ENCODE measurements around the gene MTFP1.
"Not testable (repeated sequence)": the region's sequence is repeated elsewhere in the genome, so short reads cannot be mapped to it uniquely, and the experiment has no call there.

The MTFP1 gene, protein sequence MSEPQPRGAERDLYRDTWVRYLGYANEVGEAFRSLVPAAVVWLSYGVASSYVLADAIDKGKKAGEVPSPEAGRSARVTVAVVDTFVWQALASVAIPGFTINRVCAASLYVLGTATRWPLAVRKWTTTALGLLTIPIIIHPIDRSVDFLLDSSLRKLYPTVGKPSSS

DNA sequence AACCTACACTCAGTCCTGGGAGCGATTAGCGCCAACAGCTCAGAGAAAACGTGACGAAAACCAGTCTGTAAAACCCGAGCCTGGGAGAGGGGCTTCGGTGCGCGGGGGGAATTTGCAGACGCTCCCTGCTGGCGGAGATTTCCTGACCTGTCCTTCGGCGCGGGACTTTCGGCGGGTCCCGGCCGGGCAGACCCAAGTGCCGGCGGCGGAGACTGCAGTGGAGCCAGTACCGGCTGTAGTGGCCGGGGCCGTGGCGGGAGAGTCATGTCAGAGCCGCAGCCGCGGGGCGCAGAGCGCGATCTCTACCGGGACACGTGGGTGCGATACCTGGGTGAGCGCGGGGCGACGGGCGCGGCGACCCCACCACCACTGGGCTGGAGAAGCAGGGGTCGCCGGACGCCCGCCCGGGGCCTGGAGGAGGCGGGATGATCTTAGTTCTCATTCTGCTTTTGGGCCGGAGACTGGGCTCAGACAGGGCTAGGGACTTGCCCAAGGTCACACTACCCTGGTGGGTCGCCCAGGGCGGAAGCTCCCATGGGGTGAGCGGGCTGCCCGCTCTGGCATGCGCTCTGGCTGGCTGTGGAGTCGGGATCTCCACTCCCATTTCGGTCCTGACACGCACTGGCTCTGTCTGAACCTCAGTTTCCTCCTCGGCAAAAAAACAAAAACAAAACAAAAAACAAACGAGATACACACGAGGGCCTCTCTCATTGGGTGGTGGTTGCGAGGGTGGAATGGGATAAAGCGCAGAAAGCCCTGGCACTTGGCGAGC, at the start of gene MTFP1:
Gene MTFP1 (plus strand): TSS at position 153 of the 772 bp plus-strand sequence. CDS start 112 bp downstream, at position 265.
- peak in 1 of 2 experiments; percentile 43 for DNase-seq

DNA sequence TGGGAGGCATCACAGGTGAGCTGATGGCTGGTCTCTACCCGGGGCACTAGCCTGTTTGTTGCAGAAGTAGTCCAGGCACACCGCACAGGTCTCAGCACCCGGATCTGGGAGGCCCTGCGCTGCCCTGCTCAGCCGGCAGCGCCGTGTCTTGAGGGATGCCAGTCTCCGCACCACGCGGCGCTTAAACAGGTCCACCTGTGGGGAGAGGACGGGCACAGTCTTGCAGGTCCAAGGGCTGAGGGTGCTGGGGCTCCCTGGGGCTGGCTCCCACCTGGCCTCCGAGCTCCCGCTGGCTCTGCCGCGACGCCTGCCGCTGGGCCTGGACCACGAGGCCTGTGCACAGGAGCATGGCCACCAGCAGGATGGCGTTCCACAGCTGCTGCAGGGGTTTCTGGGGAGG, 45.6 kb upstream of the MTFP1 start:
- DNase-seq = no peak

DNA sequence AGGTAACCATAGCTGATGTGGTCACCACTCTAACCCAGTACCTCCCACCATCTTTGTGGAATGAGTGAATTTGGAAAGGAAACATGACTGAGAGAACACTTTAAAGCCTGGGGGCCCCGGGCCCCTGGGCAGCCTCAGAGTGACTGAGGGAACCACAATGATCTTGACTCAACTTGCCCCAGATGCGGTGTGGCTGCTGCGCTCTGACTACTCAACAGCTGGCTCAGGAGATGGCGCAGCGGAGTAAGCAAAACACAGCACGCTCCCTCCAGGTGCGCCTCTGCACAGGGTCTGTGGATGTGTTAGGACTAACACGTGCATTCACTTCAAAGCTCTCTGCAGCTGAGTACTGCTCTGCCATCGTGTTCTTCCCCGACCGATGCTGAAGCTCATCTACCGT, 44.3 kb upstream of the MTFP1 start:
- DNase-seq = no peak

DNA sequence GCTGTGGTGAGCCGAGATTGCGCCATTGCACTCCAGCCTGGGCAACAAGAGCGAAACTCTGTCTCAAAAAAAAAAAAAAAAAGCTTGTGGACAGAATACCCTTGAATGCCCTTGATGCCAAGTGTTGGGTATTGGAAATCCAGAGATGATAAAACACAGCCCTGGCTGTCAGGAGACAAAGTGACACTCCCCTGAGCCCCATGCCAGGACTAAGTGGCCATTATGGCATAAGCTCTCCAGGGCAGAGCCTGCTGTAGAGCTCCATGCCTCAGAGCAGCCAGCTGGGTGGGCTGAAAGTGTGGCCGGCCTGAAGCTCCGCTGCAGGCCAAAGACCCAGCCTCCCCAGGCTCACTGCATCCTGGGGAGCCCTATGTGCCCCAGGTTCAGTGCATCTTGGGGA, 43.2 kb upstream of the MTFP1 start:
- DNase-seq = no peak

DNA sequence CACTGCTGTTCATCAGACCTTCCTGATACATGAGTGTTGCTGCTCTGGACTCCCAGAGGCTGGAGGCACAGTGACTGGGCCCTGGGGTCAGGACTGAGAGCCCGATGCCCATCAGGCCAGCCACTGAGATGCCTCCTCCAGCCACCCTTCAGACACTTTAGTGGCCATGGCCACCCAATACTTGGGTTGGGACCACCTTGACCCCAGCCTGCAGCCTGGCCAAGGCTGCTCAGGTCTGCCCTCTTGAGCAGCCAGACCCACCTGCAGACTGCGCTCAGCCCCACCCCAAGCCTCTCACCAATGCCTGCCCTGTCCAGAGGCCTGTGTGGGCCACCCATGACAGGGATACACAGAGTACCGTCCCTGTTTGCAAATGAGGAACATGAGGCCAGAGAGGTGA, 42.5 kb upstream of the MTFP1 start:
- DNase-seq = no peak

DNA sequence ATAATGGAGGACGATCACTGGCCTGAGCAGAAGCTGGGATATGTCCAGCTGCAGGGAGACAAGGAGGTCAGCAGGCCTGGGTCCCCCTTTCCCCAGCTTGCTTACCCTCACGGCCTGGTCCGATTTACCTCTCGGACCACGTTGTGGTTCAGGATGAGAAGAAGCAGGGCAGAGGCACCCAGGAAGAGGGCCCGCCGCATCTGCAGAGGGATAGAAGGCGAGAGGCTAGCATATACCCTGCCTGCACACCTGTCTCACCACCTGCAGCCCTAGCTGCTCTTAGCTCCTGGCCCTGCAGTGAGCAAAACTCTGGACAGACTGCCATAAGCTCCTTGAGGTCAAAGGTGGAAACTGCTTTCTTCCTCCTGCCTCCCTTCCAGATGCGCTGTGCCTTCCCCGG, 39.6 kb upstream of the MTFP1 start:
- no peak for DNase-seq

DNA sequence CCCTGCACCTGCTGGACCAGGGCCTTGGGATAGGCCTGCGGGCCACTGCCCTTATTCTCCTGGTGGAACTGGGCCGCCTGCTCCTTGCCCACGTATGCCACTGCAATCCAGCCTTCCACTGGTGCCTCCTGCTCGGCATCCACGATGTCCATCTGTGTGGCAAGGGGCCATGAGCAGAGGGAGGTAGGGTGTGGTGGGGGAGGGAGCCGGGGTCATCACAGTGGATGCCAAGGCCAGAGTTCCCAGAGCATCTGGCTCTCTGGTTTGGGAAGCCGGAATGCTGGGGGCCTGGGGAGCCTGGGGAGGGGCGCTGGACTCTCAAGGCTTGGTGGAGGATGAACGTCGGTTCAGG, 39.0 kb upstream of the MTFP1 start:
- DNase-seq = no peak

DNA sequence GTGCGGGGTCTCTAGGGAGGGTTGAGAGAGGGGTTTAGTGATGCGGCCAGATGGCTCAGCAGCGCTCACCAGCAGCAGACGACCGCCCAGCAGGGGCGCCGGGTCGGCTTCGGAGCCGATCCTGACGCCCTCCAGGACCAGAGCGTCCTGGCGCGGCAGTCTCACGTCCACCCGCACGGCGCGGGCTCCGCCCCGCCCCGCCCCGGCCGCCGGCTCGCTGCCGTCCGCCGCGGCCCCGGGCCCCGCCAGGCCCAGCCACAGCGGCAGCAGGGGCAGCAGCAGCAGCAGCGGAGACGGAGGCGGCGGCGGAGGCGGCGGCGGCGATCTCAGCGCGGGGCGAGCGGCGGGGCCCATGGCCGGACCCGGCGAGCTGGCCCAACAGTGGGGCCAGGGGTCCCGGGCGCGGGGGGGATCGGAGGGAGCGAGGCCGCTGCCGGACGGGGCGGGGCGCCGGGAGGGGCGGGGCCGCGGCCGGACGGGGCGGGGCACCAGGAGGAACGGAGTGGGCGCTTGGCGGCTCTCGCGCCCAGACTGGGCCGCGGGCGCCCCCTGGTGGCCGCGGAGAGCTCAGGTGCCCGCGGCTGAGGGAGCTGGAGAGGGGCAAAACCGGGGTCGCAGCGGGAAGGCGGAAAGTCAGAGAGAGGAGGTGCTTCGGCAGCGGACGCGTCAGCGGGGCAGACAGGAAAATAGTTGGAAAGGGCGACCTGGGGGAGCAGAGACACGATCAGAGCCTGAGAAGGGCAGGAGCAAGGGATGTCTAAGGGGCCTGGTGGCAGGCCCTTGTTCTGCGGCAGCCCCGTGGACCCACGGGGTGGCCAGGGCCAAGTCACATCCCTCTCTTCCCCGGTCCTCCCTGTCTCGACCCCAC, 38.4 kb upstream of the MTFP1 start, which contains the start of gene RNF215:
Gene RNF215 (minus strand): TSS at position 452 of the 868 bp plus-strand sequence. CDS start 98 bp downstream, at position 354.
- DNase-seq = peak; percentile 15 to 61

DNA sequence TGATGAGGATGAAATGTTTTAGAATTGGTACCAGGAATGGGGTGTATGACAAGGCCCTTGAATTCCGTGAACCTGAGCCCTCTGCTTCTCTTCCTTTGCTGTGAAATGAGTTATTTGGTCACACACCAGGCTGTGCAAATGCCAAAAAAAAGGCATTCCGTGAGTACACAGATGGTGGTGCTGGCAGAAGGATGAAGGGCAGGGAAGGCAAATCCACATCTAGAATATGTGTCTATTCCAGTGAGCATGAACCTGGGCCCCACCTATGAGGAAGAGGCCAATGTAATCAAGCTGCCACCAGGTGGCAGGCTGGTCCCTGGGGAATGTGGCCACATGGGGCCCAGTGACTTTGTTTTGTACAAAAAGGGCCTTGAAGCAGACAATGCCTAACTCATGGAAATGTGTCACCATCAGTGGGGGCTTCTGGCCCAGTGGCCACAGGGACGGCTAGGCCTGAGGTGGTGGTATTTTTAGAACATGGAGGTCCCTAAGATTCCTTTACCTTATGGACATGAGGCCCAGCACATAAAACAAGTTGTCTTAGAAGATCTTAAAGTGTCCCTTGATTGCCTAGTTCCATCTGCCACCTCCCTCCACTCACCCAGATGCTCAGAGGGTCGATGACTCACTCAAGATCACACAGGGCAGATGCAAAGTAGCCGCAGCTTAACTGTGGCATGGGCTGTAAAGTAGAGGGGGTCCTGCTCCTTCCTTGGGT, 34.4 kb upstream of the MTFP1 start:
- DNase-seq = peak in 1 of 2 experiments; percentile 48

DNA sequence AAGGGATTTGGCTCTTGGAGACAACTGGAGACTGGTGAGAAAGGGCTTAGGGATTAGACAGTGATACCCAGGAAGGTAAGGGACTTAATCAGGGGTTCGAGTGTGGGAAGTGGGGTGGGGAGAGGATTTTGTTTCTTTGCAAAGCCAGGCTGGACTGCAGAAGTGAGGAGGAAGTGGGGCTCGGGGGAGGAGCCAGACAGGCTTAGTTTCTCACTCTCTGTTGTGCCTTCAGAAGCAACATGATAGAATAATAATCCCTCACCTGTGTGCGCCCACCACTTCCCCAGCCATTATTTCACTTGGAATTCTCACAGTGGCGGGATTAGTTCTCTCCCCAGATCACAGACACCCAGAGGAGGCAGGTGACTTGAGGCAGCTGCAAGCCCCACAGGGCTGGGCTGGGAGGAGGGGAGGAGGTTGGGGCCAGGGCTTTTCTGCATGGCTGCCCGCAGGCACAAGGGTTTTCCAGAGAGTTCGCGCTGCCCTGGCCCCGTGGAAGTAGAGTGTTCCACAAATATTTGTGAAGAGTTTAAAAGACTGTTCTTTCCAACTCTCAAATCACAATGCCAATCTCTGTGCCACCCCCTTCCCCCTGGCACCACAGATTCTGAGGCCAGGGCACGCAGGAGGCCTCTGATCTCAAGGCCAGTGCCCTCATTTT, 32.8 kb upstream of the MTFP1 start:
- no peak for DNase-seq

DNA sequence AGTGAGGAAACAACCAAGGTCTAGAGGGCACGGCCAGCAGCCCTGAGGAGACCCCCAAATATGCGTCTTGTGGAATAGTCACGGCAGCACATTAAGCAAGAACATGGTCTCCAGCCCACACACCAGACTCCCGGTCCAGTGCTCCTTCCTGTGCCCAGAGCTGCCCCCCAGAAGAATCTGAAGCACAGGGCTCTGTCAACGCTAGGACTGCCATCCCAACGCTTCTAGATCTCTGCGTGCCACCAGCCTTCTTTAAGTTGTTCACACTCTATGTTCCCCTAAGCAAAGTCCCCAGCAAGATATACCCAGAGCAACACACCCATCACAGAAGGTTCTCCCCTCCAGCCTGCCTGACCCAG, 32.3 kb upstream of the MTFP1 start:
- no peak for DNase-seq

DNA sequence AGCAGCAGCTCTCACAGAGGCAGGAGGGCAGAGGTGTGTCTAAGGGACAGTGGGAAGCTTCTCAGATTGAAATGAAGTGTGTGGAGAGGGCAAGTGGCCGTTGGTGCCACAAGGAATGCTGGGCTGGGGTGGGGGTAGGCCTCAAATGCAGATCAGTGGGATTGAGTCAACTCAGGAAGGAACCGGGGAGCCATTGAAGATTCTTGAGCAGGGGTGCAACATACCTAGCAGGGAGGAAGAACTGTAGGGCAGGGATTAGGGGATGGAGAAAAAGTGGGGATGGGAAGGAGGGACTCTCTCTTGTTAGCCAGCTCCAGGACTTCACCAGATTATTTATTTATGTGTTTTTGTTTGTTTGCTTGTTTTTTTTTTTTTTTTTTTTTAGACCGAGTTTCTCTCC, 31.7 kb upstream of the MTFP1 start:
- no peak for DNase-seq

DNA sequence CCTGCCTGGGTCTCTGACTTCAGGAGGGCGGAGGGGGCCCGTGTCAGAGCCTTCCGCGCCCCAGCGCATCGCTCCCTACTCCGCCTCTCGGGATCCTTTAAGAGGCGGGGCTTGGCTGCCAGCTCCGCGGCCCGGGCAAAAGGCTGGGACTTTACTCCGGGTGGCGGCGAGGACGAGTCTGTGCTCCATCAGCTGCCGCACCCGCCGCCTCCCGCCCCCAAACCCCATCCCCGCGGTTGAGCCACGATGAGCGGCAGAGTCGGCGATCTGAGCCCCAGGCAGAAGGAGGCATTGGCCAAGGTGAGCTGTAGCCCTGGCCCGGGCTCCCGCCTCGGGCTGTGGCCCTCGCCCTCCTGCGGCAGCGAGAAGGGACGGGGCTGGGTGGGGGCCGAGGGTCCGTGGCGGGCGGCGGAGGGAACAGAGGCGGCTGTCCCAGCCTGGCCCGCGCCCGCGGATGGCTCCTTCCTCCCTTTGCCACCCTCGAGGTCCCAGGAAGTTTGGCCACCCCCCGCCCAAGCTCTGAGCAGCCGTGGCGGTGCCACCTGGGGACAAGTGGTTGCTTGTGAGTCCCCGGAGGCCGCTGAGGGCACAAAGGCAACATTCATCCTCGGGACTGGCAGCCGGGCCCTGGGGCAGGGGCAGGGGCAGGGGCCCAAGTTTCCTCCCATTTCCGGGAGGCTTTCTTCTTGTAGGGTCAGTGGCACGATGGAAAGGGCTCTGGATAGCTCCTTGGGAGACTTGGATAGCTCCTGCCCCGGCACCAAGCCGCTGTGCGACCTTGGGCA, 28.5 kb upstream of the MTFP1 start, which contains the start of gene SEC14L2:
Gene SEC14L2 (plus strand): TSS at position 148 of the 785 bp plus-strand sequence. CDS start 99 bp downstream, at position 247.
- DNase-seq = peak in 1 of 2 experiments; percentile 53

DNA sequence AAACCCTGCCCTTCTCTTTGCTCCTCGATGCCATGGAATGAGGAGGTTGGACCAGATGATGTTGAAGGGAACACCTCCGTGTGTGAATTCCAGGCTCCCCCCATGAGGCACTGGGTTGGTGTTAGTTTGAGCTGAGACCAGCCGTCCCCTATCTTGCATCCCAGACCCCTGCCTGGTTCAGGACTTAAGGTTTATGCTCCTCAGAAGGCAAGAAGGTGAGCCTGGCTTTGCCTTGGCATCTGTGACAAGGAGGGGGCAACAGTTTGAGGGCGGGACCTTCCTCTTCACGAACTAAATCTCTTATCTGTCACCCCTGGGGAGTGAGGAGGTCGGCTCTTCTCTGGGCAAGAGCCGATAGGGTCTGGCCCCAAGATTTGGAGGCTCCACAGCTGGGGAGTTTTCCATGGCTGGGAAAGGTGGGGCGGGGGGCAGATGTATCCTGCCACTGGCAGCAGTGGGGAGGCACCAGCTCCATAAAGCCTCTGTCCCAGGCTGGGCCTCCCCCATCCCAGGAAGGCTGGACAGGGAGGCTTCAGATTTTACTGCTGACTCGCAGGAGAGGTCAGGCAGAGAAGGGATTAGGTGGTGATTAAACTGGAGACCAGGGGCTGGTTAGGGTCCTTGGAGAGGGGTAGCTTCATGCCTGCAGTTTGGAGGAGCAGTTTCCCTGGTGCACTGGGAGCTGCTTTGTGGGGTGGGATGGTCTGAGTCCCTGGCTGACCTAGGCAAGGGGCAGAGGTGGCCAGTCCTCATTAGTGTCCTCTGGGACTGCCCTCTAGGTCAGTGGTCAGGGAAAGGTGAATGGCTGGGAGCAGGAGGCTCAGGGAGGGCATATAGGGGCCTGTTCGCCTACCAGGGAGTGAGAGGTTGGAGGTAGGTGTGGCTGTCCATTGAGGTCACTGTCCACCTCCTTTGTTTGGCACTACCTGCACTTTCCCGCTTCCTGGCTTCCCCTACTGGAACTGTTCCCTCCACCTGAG, 27.6 kb upstream of the MTFP1 start:
- DNase-seq = no peak

DNA sequence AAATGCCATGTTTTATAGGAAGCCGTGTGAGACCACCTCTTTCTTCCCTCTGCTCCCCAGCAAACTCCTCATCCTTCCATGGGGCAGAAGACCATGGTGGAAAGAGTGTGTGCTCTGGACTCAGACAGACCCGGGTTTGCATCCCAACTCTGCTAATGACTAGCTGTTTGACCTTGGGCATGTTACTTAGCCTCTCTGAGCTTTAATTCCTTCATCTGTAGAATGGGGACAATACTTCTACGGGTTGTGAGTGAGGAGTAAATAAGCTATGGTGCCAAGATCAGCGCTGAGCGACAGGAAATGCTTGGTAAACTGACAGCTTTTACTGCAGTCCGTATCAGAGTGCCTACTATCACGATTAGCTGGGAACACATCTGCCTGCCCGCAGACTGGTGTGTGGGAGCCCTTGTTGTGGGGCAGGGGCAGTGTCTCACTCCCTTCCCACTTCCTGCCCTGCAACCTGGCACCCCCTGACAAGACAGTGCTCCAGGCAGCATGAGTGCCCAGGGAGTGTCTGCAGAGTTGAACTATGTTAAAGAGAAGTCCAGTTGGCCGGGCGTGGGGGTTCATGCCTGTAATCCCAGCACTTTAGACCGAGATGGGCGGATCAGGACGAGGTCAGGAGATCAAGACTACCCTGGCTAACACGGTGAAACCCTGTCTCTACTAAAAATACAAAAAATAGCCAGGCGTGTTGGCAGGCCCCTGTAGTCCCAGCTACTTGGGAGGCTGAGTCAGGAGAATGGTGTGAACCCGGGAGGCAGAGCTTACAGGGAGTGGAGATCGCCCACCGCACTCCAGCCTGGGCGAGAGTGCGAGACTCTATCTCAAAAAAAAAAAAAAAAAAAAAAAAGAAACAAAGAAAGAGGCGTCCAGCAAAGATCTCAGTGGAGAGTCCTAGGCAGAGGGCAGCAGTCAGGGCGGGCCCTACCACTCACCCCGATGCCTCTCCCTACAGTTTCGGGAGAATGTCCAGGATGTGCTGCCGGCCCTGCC, 26.6 kb upstream of the MTFP1 start:
- no peak for DNase-seq

DNA sequence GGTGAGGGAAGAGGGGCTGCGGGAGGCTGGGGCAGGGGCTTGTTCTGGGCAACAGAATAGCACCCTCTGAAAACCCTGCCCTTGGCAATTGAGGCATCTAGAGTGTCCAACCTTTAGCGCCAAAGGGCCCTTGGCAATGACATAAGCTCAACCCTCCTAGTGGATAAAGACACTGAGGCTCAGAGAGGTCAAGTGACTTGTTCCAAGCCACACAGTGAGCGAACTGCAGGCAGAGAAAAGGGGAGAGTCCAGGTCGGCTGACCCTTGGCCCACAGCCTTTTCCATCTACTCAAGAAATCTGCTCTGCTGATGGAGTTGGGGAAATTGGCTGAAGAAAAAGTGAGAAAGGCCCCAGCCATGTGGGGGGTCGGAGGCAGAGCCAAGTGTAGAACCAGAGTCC, 25.9 kb upstream of the MTFP1 start:
- no peak for DNase-seq

DNA sequence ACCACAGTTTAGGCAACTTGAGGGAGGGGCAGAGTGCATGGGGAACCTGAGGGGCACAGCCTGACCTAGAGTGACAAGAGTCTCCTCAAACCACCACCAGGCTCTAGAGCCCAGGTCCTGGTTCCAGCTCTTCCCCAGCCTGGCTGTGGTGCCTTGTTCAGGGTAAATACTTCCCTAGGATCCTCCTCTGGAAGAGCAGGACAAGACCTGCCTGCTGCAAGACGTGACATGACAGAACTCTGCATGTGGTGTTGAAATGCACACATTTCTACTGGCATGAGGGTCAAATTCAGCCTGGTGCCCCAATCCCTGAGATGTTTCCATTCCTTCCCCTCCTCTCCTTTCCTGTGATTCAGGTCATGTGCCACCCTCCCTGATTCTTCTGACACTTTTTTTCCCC, 25.4 kb upstream of the MTFP1 start:
- DNase-seq = no peak

DNA sequence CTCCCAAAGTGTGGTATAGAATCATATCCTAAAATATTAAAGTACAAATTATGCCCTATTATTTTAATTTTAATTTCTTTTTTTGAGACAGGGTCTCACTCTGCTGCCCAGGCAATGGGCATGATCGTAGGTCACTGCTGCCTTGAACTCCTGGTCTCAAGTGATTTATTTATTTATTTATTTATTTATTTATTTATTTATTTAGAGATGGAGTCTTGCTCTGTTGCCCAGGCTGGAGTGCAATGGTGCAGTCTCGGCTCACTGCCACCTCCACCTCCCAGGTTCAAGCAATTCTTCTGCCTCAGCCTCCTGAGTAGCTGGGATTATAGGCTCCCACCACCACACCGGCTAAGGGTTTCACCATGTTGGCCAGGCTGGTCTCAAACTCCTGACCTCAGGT, 24.5 kb upstream of the MTFP1 start:
- DNase-seq = not testable (repeated sequence)

Measured in SW 1271 (cell line).